HL-60 (cell line): ENCODE measurements around the gene GALNT15.
A peak's percentile ranks its signal among the peaks of the same experiment; 100 is the strongest.

ENCODE experiments used
- DNase-seq, 2 experiments: peaks; one replicate each; pipeline ENCODE4 v3.0.0-alpha.2; 2010 to 2020; ENCODE audit warnings: low read depth in 1 of 2, low spot score in 1 of 2
- H3K27ac ChIP-seq: fragments of 250-450 bp; sonication (Bioruptor Pico); replicated peaks from 2 replicates; pipeline ENCODE4 v1.5.1; 2020; ENCODE audit warnings: mild to moderate bottlenecking, moderate library complexity
- H3K27me3 ChIP-seq: fragments of 250-450 bp; sonication (Bioruptor Pico); 2 replicates; pipeline ENCODE4 v1.5.1; 2021; ENCODE audit warnings: mild to moderate bottlenecking, moderate library complexity; ENCODE audit not compliant: insufficient read depth, poor library complexity, severe bottlenecking
- H3K4me3 ChIP-seq: replicated peaks from 2 replicates; pipeline ENCODE4 v1.5.1; 2011; ENCODE audit warnings: mild to moderate bottlenecking, control low read depth, low read length; ENCODE audit not compliant: insufficient read depth
- GABPA ChIP-seq: IDR thresholded peaks from 2 replicates; pipeline ENCODE4 v1.6.1; 2012; ENCODE audit warnings: low read depth
- POLR2AphosphoS5 ChIP-seq: IDR thresholded peaks from 2 replicates; pipeline ENCODE4 v1.6.1; 2012; ENCODE audit warnings: low read depth
- SPI1 ChIP-seq: IDR thresholded peaks from 2 replicates; pipeline ENCODE4 v1.6.1; 2012; ENCODE audit warnings: low read depth, mild to moderate bottlenecking, borderline replicate concordance
- TF ChIP-seq, protein P1 (sequence below): IDR thresholded peaks from 2 replicates; pipeline ENCODE4 v1.6.1; 2012; ENCODE audit warnings: low read depth; ENCODE audit not compliant: insufficient replicate concordance
- TF ChIP-seq, protein P2 (sequence below): IDR thresholded peaks from one replicate; pipeline ENCODE4 v1.5.1; 2011; ENCODE audit warnings: low read length, control low read depth, inconsistent platforms; ENCODE audit not compliant: insufficient read depth

GALNT15 gene

GRCh38 chr3:16177382-16177781 lies 2.9 kb downstream of the GALNT15 start:
- no peak overlapping the region for H3K27ac ChIP-seq
- H3K4me3 ChIP-seq, result no peak overlapping the region
- TF ChIP-seq, protein P1, sequence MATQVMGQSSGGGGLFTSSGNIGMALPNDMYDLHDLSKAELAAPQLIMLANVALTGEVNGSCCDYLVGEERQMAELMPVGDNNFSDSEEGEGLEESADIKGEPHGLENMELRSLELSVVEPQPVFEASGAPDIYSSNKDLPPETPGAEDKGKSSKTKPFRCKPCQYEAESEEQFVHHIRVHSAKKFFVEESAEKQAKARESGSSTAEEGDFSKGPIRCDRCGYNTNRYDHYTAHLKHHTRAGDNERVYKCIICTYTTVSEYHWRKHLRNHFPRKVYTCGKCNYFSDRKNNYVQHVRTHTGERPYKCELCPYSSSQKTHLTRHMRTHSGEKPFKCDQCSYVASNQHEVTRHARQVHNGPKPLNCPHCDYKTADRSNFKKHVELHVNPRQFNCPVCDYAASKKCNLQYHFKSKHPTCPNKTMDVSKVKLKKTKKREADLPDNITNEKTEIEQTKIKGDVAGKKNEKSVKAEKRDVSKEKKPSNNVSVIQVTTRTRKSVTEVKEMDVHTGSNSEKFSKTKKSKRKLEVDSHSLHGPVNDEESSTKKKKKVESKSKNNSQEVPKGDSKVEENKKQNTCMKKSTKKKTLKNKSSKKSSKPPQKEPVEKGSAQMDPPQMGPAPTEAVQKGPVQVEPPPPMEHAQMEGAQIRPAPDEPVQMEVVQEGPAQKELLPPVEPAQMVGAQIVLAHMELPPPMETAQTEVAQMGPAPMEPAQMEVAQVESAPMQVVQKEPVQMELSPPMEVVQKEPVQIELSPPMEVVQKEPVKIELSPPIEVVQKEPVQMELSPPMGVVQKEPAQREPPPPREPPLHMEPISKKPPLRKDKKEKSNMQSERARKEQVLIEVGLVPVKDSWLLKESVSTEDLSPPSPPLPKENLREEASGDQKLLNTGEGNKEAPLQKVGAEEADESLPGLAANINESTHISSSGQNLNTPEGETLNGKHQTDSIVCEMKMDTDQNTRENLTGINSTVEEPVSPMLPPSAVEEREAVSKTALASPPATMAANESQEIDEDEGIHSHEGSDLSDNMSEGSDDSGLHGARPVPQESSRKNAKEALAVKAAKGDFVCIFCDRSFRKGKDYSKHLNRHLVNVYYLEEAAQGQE, result no peak
- TF ChIP-seq POLR2AphosphoS5 (no peak), GABPA (no peak), SPI1 (no peak)
- TF ChIP-seq, protein P2, sequence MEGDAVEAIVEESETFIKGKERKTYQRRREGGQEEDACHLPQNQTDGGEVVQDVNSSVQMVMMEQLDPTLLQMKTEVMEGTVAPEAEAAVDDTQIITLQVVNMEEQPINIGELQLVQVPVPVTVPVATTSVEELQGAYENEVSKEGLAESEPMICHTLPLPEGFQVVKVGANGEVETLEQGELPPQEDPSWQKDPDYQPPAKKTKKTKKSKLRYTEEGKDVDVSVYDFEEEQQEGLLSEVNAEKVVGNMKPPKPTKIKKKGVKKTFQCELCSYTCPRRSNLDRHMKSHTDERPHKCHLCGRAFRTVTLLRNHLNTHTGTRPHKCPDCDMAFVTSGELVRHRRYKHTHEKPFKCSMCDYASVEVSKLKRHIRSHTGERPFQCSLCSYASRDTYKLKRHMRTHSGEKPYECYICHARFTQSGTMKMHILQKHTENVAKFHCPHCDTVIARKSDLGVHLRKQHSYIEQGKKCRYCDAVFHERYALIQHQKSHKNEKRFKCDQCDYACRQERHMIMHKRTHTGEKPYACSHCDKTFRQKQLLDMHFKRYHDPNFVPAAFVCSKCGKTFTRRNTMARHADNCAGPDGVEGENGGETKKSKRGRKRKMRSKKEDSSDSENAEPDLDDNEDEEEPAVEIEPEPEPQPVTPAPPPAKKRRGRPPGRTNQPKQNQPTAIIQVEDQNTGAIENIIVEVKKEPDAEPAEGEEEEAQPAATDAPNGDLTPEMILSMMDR, result no peak
- peaks cover 4% of the 10 kb centered on the region for H3K27me3 ChIP-seq
- no peak for DNase-seq

DNA sequence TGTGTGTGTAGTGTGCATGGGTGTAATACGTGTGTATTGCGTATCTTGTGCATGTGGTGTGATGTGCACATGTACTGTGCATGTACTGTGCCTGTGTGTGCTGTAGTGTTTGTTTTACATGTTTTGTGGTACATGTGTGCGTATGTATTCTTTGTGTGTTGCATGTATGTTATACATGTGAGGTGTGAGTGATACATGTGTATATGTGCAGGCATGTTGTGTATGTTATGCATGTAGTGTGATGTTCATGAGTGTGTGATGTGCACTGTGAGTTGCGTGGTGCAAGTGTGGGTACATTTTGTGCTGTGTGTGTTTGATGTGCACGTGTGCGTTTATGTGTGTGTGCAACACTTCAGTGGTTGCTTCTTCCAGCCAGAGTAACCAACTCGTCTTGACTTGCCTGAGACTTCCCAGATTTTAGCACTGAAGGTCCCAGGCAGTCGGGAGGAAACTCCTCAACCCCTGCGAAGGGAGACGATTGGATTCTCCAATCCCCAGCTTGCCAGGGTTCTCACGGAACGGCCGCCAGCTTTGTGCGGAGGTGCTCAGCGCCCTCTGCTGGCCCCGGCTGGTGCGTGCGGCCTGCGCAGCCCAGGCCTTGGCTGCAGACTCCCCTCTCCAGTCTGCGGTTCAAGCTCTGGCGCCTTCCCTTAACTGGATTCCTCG lies 3.6 kb downstream of the GALNT15 start:
- no peak overlapping the region for H3K4me3 ChIP-seq
- peaks cover 2% of the 10 kb centered on the region for H3K27me3 ChIP-seq
- H3K27ac ChIP-seq, result no peak overlapping the region
- TF ChIP-seq, protein P2, result peak; percentile 96
- TF ChIP-seq GABPA, result no peak
- peak; percentile 38 to 68 for DNase-seq

DNA sequence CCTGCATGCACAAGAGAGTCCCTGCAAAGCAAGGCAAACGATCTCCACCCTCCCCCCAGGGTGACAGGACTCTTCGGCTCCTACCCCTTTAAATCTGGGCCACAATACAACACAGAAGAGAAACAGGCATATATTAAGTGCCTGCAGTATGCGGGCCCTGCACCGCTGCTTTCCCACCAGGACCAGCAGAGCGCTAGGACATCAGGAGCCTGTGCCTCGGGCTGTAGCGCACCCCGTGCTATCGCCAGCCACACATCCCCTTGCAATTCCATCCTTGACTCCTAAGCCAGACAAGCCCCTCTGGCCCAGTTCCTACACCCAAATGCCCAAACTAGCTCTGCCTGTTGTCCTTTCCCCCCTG lies 4.1 kb downstream of the GALNT15 start:
- H3K27ac ChIP-seq, result no peak overlapping the region
- peaks cover 2% of the 10 kb centered on the region for H3K27me3 ChIP-seq
- no peak for DNase-seq
- TF ChIP-seq, protein P1, result no peak
- TF ChIP-seq POLR2AphosphoS5 (no peak), SPI1 (no peak), GABPA (no peak)
- TF ChIP-seq, protein P2, result no peak
- no peak overlapping the region for H3K4me3 ChIP-seq

DNA sequence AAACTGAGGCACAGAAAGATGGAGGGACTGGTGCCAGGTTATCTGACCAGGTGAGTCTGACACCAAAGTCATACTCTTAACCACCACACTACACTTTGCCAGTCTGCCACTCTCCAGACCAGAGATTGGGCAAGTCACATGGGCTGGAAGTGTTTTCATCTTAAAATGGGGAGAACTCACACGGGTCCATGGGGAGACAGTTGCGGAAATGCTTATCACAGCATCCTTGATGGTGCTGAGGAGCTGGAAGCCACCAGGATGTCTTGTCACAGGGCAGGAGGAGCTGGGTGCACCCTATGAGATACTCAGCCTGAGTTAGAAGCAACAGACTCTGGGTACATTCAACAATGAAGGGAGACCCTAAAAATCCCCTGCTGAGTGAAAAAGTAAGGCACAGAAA lies 4.8 kb downstream of the GALNT15 start:
- TF ChIP-seq, protein P2, result no peak
- no peak for TF ChIP-seq SPI1
- TF ChIP-seq POLR2AphosphoS5, result no peak
- TF ChIP-seq, protein P1, result no peak
- TF ChIP-seq GABPA, result no peak
- H3K27ac ChIP-seq, result no peak overlapping the region
- no peak overlapping the region for H3K4me3 ChIP-seq
- DNase-seq, result no peak
- H3K27me3 ChIP-seq, result peaks cover 2% of the 10 kb centered on the region
